Activated CD8-positive, alpha-beta T cell treated with anti-CD3 and anti-CD28 coated beads for 36 hours (primary cell): ENCODE results near the gene ASXL3. TPM values are rescaled to one million over a fixed set of nuclear protein-coding genes. Genes with fewer than 3 reads are reported as not detected.

Source experiments
- ATAC-seq: fragments of 200-7000 bp; cut with Tn5 transposase; one replicate; pipeline ENCODE4 v1.10.0; 2021; ENCODE audit warnings: mild to moderate bottlenecking, moderate library complexity
- CTCF ChIA-PET: fragments of 350-600 bp; sonication (Branson Sonifier 250); formaldehyde crosslinking; loops from one replicate; lab custom pipeline; 2021; ENCODE audit warnings: antibody characterized with exemption; lab: Charles Lee
- POLR2A ChIA-PET: fragments of 350-600 bp; sonication (Branson Sonifier 250); formaldehyde crosslinking; loops from one replicate; lab custom pipeline; 2021; ENCODE audit warnings: antibody characterized with exemption; lab: Charles Lee
- DNase-seq: peaks from one replicate; pipeline ENCODE4 v3.0.0-alpha.2; 2020
- H3K27ac Mint-ChIP-seq: one replicate; pipeline ENCODE4 v1.8.0; 2021; ENCODE audit warnings: mild to moderate bottlenecking, mixed read lengths
- H3K27me3 Mint-ChIP-seq: one replicate; pipeline ENCODE4 v1.8.0; 2021; ENCODE audit warnings: mixed read lengths
- H3K36me3 Mint-ChIP-seq: one replicate; pipeline ENCODE4 v1.8.0; 2021; ENCODE audit warnings: low read depth, mixed read lengths
- H3K4me1 Mint-ChIP-seq: one replicate; pipeline ENCODE4 v1.8.0; 2021; ENCODE audit warnings: low read depth, mixed read lengths
- H3K4me3 Mint-ChIP-seq: one replicate; pipeline ENCODE4 v1.8.0; 2021; ENCODE audit warnings: mild to moderate bottlenecking, moderate library complexity, mixed read lengths
- H3K9me3 Mint-ChIP-seq: one replicate; pipeline ENCODE4 v1.8.0; 2021; ENCODE audit warnings: mixed read lengths
- intact Hi-C: fragments of 100-400 bp; cut with micrococcal nuclease; formaldehyde crosslinking; loops from one replicate; pipeline ENCODE4 v1.10.0; 2022
- total RNA-seq, 2 experiments: library from RNA; stranded (reverse); gene quantifications; one replicate each; pipeline ENCODE4 v1.2.3, GENCODE V29; 2021
- TF ChIP-seq, protein P1 (sequence below): fragments of 200-600 bp; IDR thresholded peaks from one replicate; pipeline ENCODE4 v1.8.0; 2022; ENCODE audit warnings: antibody characterized with exemption, mild to moderate bottlenecking

Gene ASXL3
- total RNA-seq, 2 experiments from 2014 or later, result not detected

DNA sequence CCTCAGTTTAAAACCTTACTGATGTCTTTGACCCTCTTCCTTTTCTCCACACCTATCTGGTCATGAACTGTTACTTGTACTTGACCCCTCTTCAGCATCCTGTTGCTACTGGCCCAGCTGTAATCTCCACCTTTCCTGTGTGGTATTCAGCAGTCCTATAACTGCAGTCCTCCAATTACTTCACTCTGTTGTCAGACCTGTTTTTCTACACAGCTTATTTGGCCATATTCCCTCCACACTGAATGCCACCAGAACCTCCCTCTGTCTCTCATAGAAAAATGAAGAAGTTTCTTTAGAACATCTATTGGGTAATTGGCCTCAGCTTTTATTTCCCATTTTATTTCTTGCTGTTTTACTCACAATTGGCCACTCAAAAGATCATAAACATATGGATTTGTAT is 155.4 kb downstream of the ASXL3 start:
- CTCF ChIA-PET, result no interaction called here
- TF ChIP-seq, protein P1, sequence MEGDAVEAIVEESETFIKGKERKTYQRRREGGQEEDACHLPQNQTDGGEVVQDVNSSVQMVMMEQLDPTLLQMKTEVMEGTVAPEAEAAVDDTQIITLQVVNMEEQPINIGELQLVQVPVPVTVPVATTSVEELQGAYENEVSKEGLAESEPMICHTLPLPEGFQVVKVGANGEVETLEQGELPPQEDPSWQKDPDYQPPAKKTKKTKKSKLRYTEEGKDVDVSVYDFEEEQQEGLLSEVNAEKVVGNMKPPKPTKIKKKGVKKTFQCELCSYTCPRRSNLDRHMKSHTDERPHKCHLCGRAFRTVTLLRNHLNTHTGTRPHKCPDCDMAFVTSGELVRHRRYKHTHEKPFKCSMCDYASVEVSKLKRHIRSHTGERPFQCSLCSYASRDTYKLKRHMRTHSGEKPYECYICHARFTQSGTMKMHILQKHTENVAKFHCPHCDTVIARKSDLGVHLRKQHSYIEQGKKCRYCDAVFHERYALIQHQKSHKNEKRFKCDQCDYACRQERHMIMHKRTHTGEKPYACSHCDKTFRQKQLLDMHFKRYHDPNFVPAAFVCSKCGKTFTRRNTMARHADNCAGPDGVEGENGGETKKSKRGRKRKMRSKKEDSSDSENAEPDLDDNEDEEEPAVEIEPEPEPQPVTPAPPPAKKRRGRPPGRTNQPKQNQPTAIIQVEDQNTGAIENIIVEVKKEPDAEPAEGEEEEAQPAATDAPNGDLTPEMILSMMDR, result no peak
- no peaks in the 10 kb centered on the region for H3K36me3 Mint-ChIP-seq

DNA sequence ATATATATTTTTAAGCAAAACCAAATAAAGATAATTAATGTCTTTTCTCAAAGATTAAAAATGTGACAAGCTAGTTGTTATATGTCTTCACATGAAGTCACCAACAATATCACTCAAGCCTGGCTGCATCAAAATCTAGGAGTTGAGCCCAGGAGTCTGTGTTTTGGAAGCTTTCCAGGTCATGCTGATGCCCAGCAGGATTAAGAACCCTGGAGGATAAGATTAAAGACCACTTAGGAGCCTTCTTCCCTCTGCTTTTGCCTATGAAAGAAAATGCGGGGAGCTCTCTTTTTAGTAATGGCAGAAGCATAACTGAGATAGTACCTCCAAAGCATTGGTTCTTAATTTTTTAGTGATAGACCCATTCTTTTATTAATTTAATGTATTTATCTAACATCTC is 157.4 kb downstream of the ASXL3 start:
- no peaks in the 10 kb centered on the region for H3K27me3 Mint-ChIP-seq
- no peaks in the 10 kb centered on the region for H3K4me1 Mint-ChIP-seq
- no peaks in the 10 kb centered on the region for H3K36me3 Mint-ChIP-seq
- ChIA-PET POLR2A (interaction anchor here (1.0 kb wide), 1 partner anchor 9 kb away, joined by 3 read pairs; no protein-coding TSS in a partner anchor), CTCF (no interaction called here)
- no peak overlapping the region for H3K27ac Mint-ChIP-seq
- intact Hi-C loops, result no loop called here
- no peak for ATAC-seq
- H3K9me3 Mint-ChIP-seq, result peaks cover 2% of the 10 kb centered on the region
- no peak for DNase-seq
- TF ChIP-seq, protein P1, result no peak
- no peak overlapping the region for H3K4me3 Mint-ChIP-seq

More for the DNA sequence above, 155.4 kb downstream of the ASXL3 start:
- POLR2A ChIA-PET, result no interaction called here
- intact Hi-C loops, result no loop called here
- DNase-seq, result no peak
- H3K9me3 Mint-ChIP-seq, result peaks cover 2% of the 10 kb centered on the region
- no peak overlapping the region for H3K4me3 Mint-ChIP-seq
- ATAC-seq, result no peak
- H3K27ac Mint-ChIP-seq, result no peak overlapping the region
- H3K4me1 Mint-ChIP-seq, result no peaks in the 10 kb centered on the region
- H3K27me3 Mint-ChIP-seq, result no peaks in the 10 kb centered on the region

DNA sequence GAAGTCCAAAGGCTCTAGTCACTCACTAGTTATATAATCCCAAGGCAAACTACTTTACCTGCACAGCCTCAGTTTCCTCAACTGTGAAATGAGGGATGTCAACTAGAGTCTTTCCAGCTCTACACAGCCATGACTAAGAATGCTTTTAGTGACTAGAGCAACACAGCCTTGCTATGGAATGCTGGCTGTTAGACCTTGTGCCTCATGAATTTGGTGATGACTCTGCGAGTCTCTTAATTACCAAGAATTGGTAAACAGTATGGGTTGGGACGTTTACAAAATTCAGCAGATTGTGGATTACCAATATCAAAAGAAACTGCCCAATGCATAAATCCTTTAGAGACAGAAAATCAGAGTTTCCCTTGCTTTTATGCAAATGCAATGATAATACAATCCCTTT is 163.7 kb downstream of the ASXL3 start:
- intact Hi-C loops, result no loop called here
- Mint-ChIP-seq H3K4me1 (no peaks in the 10 kb centered on the region), H3K27ac (no peak overlapping the region), H3K27me3 (no peaks in the 10 kb centered on the region), H3K9me3 (peaks cover 2% of the 10 kb centered on the region), H3K36me3 (no peaks in the 10 kb centered on the region), H3K4me3 (no peak overlapping the region)
- TF ChIP-seq, protein P1, result no peak
- DNase-seq (no peak), ATAC-seq (no peak)
- ChIA-PET POLR2A (no interaction called here), CTCF (no interaction called here)

DNA sequence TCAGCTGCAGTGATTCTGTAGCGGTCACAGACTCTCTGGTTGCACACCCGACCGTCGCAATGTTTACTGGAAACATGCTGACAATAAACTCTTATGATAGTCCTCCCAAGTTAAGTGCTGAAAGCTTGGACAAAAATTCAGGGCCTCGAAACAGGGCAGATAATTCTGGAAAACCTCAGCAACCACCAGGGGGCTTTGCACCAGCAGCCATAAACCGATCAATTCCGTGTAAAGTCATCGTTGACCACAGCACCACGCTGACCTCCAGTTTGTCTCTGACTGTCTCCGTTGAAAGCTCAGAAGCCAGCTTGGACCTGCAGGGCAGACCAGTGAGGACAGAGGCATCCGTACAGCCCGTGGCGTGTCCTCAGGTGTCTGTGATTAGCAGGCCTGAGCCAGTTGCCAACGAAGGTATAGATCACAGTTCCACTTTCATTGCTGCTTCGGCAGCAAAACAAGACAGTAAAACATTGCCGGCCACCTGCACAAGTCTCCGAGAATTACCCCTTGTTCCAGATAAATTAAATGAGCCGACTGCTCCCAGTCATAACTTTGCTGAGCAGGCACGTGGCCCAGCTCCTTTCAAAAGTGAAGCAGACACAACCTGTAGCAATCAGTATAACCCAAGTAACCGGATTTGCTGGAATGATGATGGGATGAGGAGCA is 166.1 kb downstream of the ASXL3 start:
- H3K9me3 Mint-ChIP-seq, result peaks cover 2% of the 10 kb centered on the region
- TF ChIP-seq, protein P1, result no peak
- no peaks in the 10 kb centered on the region for H3K27me3 Mint-ChIP-seq
- intact Hi-C loops, result no loop called here
- CTCF ChIA-PET, result no interaction called here
- POLR2A ChIA-PET, result no interaction called here
- DNase-seq (no peak), ATAC-seq (no peak)
- no peaks in the 10 kb centered on the region for H3K4me1 Mint-ChIP-seq
- H3K36me3 Mint-ChIP-seq, result no peaks in the 10 kb centered on the region
- no peak overlapping the region for H3K27ac Mint-ChIP-seq
- no peak overlapping the region for H3K4me3 Mint-ChIP-seq

DNA sequence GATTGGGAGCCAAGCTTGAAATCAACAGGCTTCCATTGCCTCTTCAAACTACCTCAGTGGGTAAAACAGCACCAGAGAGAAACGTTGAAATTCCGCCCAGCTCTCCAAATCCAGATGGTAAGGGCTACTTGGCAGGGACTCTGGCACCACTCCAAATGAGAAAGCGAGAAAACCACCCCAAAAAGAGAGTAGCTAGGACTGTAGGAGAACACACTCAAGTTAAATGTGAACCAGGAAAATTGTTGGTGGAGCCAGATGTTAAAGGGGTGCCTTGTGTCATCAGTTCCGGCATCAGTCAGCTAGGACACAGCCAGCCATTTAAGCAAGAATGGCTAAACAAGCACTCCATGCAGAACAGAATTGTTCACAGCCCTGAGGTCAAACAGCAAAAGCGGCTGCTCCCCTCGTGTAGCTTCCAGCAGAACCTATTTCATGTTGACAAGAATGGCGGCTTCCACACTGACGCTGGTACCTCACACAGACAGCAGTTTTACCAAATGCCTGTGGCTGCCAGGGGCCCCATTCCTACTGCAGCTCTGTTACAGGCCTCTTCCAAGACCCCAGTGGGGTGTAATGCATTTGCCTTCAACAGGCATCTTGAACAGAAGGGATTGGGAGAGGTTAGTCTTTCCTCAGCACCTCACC is 167.3 kb downstream of the ASXL3 start:
- no peak for DNase-seq
- H3K4me1 Mint-ChIP-seq, result no peaks in the 10 kb centered on the region
- H3K9me3 Mint-ChIP-seq, result peaks cover 2% of the 10 kb centered on the region
- CTCF ChIA-PET, result no interaction called here
- POLR2A ChIA-PET, result no interaction called here
- H3K27ac Mint-ChIP-seq, result no peak overlapping the region
- no peaks in the 10 kb centered on the region for H3K36me3 Mint-ChIP-seq
- intact Hi-C loops, result no loop called here
- no peak overlapping the region for H3K4me3 Mint-ChIP-seq
- TF ChIP-seq, protein P1, result no peak
- ATAC-seq, result no peak
- no peaks in the 10 kb centered on the region for H3K27me3 Mint-ChIP-seq
